GM23338 (cell line): ENCODE data around the gene MSGN1. TPM values are rescaled to one million over a fixed set of nuclear protein-coding genes. Genes with fewer than 3 reads are reported as not detected.

Experiments used
- ATAC-seq: fragments of 200-7000 bp; cut with Tn5 transposase; 3 replicates; pipeline ENCODE4 v1.9.1; 2020
- DNase-seq: peaks from one replicate; pipeline ENCODE4 v3.0.0-alpha.2; 2015; ENCODE audit warnings: low spot score
- H2AFZ ChIP-seq: fragments of 200-600 bp; sonication (generic); 2 replicates; pipeline ENCODE4 v1.8.0; 2016; ENCODE audit warnings: antibody characterized with exemption, mild to moderate bottlenecking, moderate library complexity
- H3F3A ChIP-seq: fragments of 200-600 bp; sonication (generic); replicated peaks from 2 replicates; pipeline ENCODE4 v1.8.0; 2017; ENCODE audit warnings: antibody characterized with exemption, mixed run types, low read depth
- H3K27ac ChIP-seq: fragments of 200-600 bp; sonication (generic); 2 replicates; pipeline ENCODE4 v1.6.1; 2016; ENCODE audit warnings: low read depth
- H3K27me3 ChIP-seq: fragments of 200-600 bp; sonication (generic); 2 replicates; pipeline ENCODE4 v1.8.0; 2016; ENCODE audit warnings: mild to moderate bottlenecking, mixed run types, moderate library complexity; ENCODE audit not compliant: insufficient read depth
- H3K36me3 ChIP-seq: fragments of 200-600 bp; sonication (generic); 2 replicates; pipeline ENCODE4 v1.8.0; 2016; ENCODE audit warnings: mild to moderate bottlenecking; ENCODE audit not compliant: insufficient read depth
- H3K4me1 ChIP-seq: fragments of 200-600 bp; sonication (generic); 2 replicates; pipeline ENCODE4 v1.8.0; 2016; ENCODE audit warnings: mild to moderate bottlenecking, moderate library complexity; ENCODE audit not compliant: insufficient read depth
- H3K4me2 ChIP-seq: fragments of 200-600 bp; sonication (generic); 2 replicates; pipeline ENCODE4 v1.7.1; 2017; ENCODE audit warnings: mixed run types
- H3K4me3 ChIP-seq: fragments of 200-600 bp; sonication (generic); 2 replicates; pipeline ENCODE4 v1.6.1; 2016; ENCODE audit warnings: mixed run types
- H3K79me2 ChIP-seq: fragments of 200-600 bp; sonication (generic); replicated peaks from 2 replicates; pipeline ENCODE4 v1.8.0; 2017; ENCODE audit warnings: mild to moderate bottlenecking; ENCODE audit not compliant: insufficient read depth
- H3K9me2 ChIP-seq: fragments of 200-600 bp; sonication (generic); 2 replicates; pipeline ENCODE4 v1.8.0; 2017; ENCODE audit not compliant: insufficient read depth
- H4K20me1 ChIP-seq: fragments of 200-600 bp; sonication (generic); replicated peaks from 2 replicates; pipeline ENCODE4 v1.8.0; 2017; ENCODE audit warnings: mild to moderate bottlenecking; ENCODE audit not compliant: insufficient read depth
- H3K27ac Mint-ChIP-seq: 2 replicates; pipeline ENCODE4 v1.8.0; 2020; ENCODE audit warnings: inconsistent platforms, mild to moderate bottlenecking, moderate library complexity, mixed read lengths
- H3K27me3 Mint-ChIP-seq: 3 replicates; pipeline ENCODE4 v1.8.0; 2022; ENCODE audit warnings: low read depth, mild to moderate bottlenecking, moderate library complexity, mixed read lengths, inconsistent platforms; ENCODE audit not compliant: insufficient read depth, poor library complexity
- H3K36me3 Mint-ChIP-seq: 3 replicates; pipeline ENCODE4 v1.8.0; 2021; ENCODE audit warnings: low read depth, mild to moderate bottlenecking, inconsistent platforms, moderate library complexity, mixed read lengths
- H3K4me1 Mint-ChIP-seq: 3 replicates; pipeline ENCODE4 v1.8.0; 2020; ENCODE audit warnings: mild to moderate bottlenecking, inconsistent platforms, mixed read lengths
- H3K4me3 Mint-ChIP-seq: 3 replicates; pipeline ENCODE4 v1.8.0; 2021; ENCODE audit warnings: moderate library complexity, mild to moderate bottlenecking, inconsistent platforms, mixed read lengths
- H3K9me3 Mint-ChIP-seq: 3 replicates; pipeline ENCODE4 v1.8.0; 2020; ENCODE audit warnings: moderate library complexity, mild to moderate bottlenecking, inconsistent platforms, mixed read lengths
- CREB1 ChIP-seq: fragments of 250-450 bp; sonication (Bioruptor Pico); IDR thresholded peaks from 2 replicates; pipeline ENCODE4 v1.5.0; 2020; ENCODE audit warnings: low read depth, mild to moderate bottlenecking, moderate library complexity
- EZH2 ChIP-seq: fragments of 200-600 bp; sonication (generic); IDR thresholded peaks from one replicate; pipeline ENCODE4 v1.8.0; 2017; ENCODE audit warnings: antibody characterized with exemption, mild to moderate bottlenecking, low read depth; ENCODE audit not compliant: unreplicated experiment
- EZH2phosphoT487 ChIP-seq: fragments of 200-600 bp; sonication (generic); IDR thresholded peaks from one replicate; pipeline ENCODE4 v1.8.1; 2018; ENCODE audit warnings: antibody characterized with exemption; ENCODE audit not compliant: unreplicated experiment
- JUNB ChIP-seq: IDR thresholded peaks from one replicate; pipeline ENCODE4 v1.6.1; 2016; ENCODE audit warnings: antibody characterized with exemption; ENCODE audit not compliant: unreplicated experiment
- NANOG ChIP-seq: IDR thresholded peaks from 2 replicates; pipeline ENCODE4 v1.6.1; 2016; ENCODE audit warnings: antibody characterized with exemption, borderline replicate concordance
- POLR2AphosphoS5 ChIP-seq: IDR thresholded peaks from 2 replicates; pipeline ENCODE4 v1.6.1; 2016; ENCODE audit warnings: antibody characterized with exemption, low read depth
- STAT1 ChIP-seq: IDR thresholded peaks from one replicate; pipeline ENCODE4 v1.6.1; 2016; ENCODE audit warnings: antibody characterized with exemption; ENCODE audit not compliant: unreplicated experiment
- ZNF114 ChIP-seq: fragments of 250-450 bp; sonication (Bioruptor Pico); IDR thresholded peaks from 2 replicates; pipeline ENCODE4 v1.5.0; 2020; ENCODE audit warnings: mild to moderate bottlenecking, moderate library complexity
- ZNF331 ChIP-seq: fragments of 250-450 bp; sonication (Bioruptor Pico); IDR thresholded peaks from 2 replicates; pipeline ENCODE4 v1.5.0; 2020; ENCODE audit warnings: low read depth, mild to moderate bottlenecking, moderate library complexity
- polyA plus RNA-seq: library from polyadenylated mRNA; unstranded; fragments of >200 nt; fragmentation: Nextera tagmentation; extraction: Ambion mirVana; gene quantifications from 2 replicates; pipeline ENCODE4 v1.2.1, GENCODE V29; 2016
- total RNA-seq: library from RNA; depleted of rRNA; stranded (reverse); fragments of >200 nt; shearing (Covaris generic); gene quantifications from 2 replicates; pipeline ENCODE4 v1.2.3, GENCODE V29; 2014
- TF ChIP-seq, protein P1 (sequence below), 2 experiments: fragments of 200-600 bp in 1 of 2; sonication (generic) in 1 of 2; conservative IDR thresholded peaks; 2 replicates each; pipeline versions ENCODE4 v1.5.1 to v1.6.1; 2016 to 2017; ENCODE audit warnings: antibody characterized with exemption in 2 of 2, low read depth in 2 of 2, mild to moderate bottlenecking in 2 of 2, moderate library complexity in 1 of 2
- TF ChIP-seq, protein P2 (sequence below): IDR thresholded peaks from 2 replicates; pipeline ENCODE4 v1.6.1; 2016; ENCODE audit warnings: antibody characterized with exemption
- TF ChIP-seq, protein P3 (sequence below): IDR thresholded peaks from one replicate; pipeline ENCODE4 v1.6.1; 2018; ENCODE audit warnings: antibody characterized with exemption; ENCODE audit not compliant: unreplicated experiment

MSGN1 gene
- total and polyA plus RNA-seq, 2 experiments from 2014 or later = not detected

DNA sequence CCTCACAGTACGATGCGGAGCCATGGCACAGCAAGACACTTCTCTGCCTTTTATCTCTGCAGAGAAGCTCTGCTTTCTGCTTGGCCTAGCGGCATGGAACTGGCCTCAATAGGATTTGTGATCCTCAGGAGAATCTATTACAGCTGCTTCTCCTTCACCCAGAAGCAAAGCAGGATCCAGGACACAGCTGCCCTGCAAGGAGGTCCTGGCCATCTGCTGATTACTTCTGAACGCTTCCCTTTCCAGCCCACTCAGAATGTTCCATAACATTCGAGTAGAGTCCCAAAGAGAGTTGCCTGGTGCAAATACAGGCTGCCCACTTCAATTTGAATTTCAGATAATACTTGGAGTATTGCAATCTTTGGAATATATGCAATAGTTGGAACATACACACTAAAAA is 33.0 kb downstream of the MSGN1 start:
- Histone ChIP-seq H3K9me2 (no peaks in the 10 kb centered on the region), H3K4me2 (no peak overlapping the region), H3K27me3 (no peaks in the 10 kb centered on the region), H3K4me3 (no peak overlapping the region), H2AFZ (peak overlapping the region; percentile 81), H3F3A (no peaks in the 10 kb centered on the region), H3K27ac (no peak overlapping the region), H4K20me1 (no peaks in the 10 kb centered on the region), H3K4me1 (no peaks in the 10 kb centered on the region), H3K79me2 (no peaks in the 10 kb centered on the region), H3K36me3 (no peaks in the 10 kb centered on the region)
- H3K27ac Mint-ChIP-seq = no peak overlapping the region
- no peak overlapping the region for H3K4me3 Mint-ChIP-seq
- no peak for DNase-seq
- peaks cover 3% of the 10 kb centered on the region; the same call in 1 of the 3 replicates for H3K4me1 Mint-ChIP-seq
- TF ChIP-seq NANOG (no peak), STAT1 (no peak), JUNB (no peak), EZH2 (no peak), ZNF331 (CRISPR knock-in tag) (no peak), POLR2AphosphoS5 (no peak), EZH2phosphoT487 (no peak), ZNF114 (no peak), CREB1 (CRISPR knock-in tag) (no peak)
- TF ChIP-seq, protein P1, sequence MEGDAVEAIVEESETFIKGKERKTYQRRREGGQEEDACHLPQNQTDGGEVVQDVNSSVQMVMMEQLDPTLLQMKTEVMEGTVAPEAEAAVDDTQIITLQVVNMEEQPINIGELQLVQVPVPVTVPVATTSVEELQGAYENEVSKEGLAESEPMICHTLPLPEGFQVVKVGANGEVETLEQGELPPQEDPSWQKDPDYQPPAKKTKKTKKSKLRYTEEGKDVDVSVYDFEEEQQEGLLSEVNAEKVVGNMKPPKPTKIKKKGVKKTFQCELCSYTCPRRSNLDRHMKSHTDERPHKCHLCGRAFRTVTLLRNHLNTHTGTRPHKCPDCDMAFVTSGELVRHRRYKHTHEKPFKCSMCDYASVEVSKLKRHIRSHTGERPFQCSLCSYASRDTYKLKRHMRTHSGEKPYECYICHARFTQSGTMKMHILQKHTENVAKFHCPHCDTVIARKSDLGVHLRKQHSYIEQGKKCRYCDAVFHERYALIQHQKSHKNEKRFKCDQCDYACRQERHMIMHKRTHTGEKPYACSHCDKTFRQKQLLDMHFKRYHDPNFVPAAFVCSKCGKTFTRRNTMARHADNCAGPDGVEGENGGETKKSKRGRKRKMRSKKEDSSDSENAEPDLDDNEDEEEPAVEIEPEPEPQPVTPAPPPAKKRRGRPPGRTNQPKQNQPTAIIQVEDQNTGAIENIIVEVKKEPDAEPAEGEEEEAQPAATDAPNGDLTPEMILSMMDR (conservative IDR thresholded peaks at IDR 0.05; ENCODE audit: low read depth in 2 of 2) = no peak
- TF ChIP-seq, protein P2, sequence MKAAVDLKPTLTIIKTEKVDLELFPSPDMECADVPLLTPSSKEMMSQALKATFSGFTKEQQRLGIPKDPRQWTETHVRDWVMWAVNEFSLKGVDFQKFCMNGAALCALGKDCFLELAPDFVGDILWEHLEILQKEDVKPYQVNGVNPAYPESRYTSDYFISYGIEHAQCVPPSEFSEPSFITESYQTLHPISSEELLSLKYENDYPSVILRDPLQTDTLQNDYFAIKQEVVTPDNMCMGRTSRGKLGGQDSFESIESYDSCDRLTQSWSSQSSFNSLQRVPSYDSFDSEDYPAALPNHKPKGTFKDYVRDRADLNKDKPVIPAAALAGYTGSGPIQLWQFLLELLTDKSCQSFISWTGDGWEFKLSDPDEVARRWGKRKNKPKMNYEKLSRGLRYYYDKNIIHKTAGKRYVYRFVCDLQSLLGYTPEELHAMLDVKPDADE = no peak
- TF ChIP-seq, protein P3, sequence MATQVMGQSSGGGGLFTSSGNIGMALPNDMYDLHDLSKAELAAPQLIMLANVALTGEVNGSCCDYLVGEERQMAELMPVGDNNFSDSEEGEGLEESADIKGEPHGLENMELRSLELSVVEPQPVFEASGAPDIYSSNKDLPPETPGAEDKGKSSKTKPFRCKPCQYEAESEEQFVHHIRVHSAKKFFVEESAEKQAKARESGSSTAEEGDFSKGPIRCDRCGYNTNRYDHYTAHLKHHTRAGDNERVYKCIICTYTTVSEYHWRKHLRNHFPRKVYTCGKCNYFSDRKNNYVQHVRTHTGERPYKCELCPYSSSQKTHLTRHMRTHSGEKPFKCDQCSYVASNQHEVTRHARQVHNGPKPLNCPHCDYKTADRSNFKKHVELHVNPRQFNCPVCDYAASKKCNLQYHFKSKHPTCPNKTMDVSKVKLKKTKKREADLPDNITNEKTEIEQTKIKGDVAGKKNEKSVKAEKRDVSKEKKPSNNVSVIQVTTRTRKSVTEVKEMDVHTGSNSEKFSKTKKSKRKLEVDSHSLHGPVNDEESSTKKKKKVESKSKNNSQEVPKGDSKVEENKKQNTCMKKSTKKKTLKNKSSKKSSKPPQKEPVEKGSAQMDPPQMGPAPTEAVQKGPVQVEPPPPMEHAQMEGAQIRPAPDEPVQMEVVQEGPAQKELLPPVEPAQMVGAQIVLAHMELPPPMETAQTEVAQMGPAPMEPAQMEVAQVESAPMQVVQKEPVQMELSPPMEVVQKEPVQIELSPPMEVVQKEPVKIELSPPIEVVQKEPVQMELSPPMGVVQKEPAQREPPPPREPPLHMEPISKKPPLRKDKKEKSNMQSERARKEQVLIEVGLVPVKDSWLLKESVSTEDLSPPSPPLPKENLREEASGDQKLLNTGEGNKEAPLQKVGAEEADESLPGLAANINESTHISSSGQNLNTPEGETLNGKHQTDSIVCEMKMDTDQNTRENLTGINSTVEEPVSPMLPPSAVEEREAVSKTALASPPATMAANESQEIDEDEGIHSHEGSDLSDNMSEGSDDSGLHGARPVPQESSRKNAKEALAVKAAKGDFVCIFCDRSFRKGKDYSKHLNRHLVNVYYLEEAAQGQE = no peak
- H3K36me3 Mint-ChIP-seq = no peaks in the 10 kb centered on the region
- H3K27me3 Mint-ChIP-seq = no peaks in the 10 kb centered on the region
- no peaks in the 10 kb centered on the region for H3K9me3 Mint-ChIP-seq
- ATAC-seq = no peak
